CD14-positive monocyte (primary cell): ENCODE measurements around the gene TTC36. TPM values are rescaled to one million over a fixed set of nuclear protein-coding genes. Genes with fewer than 3 reads are reported as not detected.

Experiments used
- DNase-seq, 3 donors: peaks; one replicate each; pipeline ENCODE4 v3.0.0-alpha.2; 2011 to 2022
- H2AFZ ChIP-seq: 2 replicates; pipeline ENCODE4 v1.6.0; 2012; ENCODE audit warnings: mild to moderate bottlenecking, low read depth, low read length, inconsistent platforms; ENCODE audit not compliant: insufficient read depth, poor library complexity, severe bottlenecking
- H3K27ac ChIP-seq, 2 donors: 1 replicate in 1 of 2; 2 replicates in 1 of 2; pipeline ENCODE4 v1.5.1; 2012 to 2013; ENCODE audit warnings: low read length in 2 of 2, control low read depth in 1 of 2, inconsistent platforms in 1 of 2, low read depth in 1 of 2, mild to moderate bottlenecking in 1 of 2
- H3K27me3 ChIP-seq, 2 donors: one replicate each; pipeline versions ENCODE4 v1.6.0 to v1.6.1; 2011 to 2013; ENCODE audit warnings: low read length in 2 of 2; ENCODE audit not compliant: control insufficient read depth in 2 of 2, insufficient read depth in 2 of 2
- H3K36me3 ChIP-seq, 2 donors: replicated peaks in 1 of 2; 1 replicate in 1 of 2; 2 replicates in 1 of 2; pipeline versions ENCODE4 v1.5.1 to v1.6.1; 2012 to 2013; ENCODE audit warnings: low read length in 2 of 2, control low read depth in 1 of 2, inconsistent platforms in 1 of 2, mild to moderate bottlenecking in 1 of 2; ENCODE audit not compliant: insufficient read depth in 2 of 2, control insufficient read depth in 1 of 2
- H3K4me1 ChIP-seq, 2 donors: 1 replicate in 1 of 2; 2 replicates in 1 of 2; pipeline versions ENCODE4 v1.5.1 to v1.6.1; 2012 to 2013; ENCODE audit warnings: low read length in 2 of 2, control low read depth in 1 of 2, inconsistent platforms in 1 of 2, mild to moderate bottlenecking in 1 of 2, moderate library complexity in 1 of 2; ENCODE audit not compliant: insufficient read depth in 2 of 2, control insufficient read depth in 1 of 2
- H3K4me2 ChIP-seq: replicated peaks from 2 replicates; pipeline ENCODE3; 2012; ENCODE audit warnings: low read length, moderate library complexity, mild to moderate bottlenecking; ENCODE audit not compliant: poor library complexity, severe bottlenecking; ENCODE audit errors: extremely low read depth
- H3K4me3 ChIP-seq, 3 experiments: fragments of 200-600 bp in 1 of 3; sonication (generic) in 1 of 3; replicated peaks in 1 of 3; 1 replicate in 2 of 3; 2 replicates in 1 of 3; pipeline ENCODE4 v1.5.1; 2011 to 2013; ENCODE audit warnings: low read length in 3 of 3, mild to moderate bottlenecking in 3 of 3, control low read depth in 2 of 3, low read depth in 2 of 3, inconsistent platforms in 1 of 3, moderate library complexity in 1 of 3
- H3K79me2 ChIP-seq: 2 replicates; pipeline ENCODE4 v1.6.0; 2012; ENCODE audit warnings: mild to moderate bottlenecking, control low read depth, inconsistent platforms, low read length, moderate library complexity; ENCODE audit not compliant: insufficient read depth
- H3K9ac ChIP-seq: 2 replicates; pipeline ENCODE4 v1.6.0; 2017; ENCODE audit warnings: low read length, mild to moderate bottlenecking; ENCODE audit not compliant: insufficient read depth, poor library complexity, severe bottlenecking
- H3K9me3 ChIP-seq, 2 donors: replicated peaks in 1 of 2; 1 replicate in 1 of 2; 2 replicates in 1 of 2; pipeline versions ENCODE4 v1.5.1 to v1.6.1; 2012 to 2013; ENCODE audit warnings: low read length in 2 of 2, control low read depth in 1 of 2; ENCODE audit not compliant: control insufficient read depth in 1 of 2, insufficient read depth in 1 of 2
- H4K20me1 ChIP-seq: 2 replicates; pipeline ENCODE4 v1.6.0; 2012; ENCODE audit warnings: mild to moderate bottlenecking, low read length, control low read depth, moderate library complexity; ENCODE audit not compliant: insufficient read depth
- H3K27ac Mint-ChIP-seq, 7 donors: one replicate each; pipeline ENCODE4 v1.8.0; 2020; ENCODE audit warnings: mild to moderate bottlenecking in 7 of 7, mixed read lengths in 7 of 7, moderate library complexity in 6 of 7, inconsistent platforms in 2 of 7
- H3K27me3 Mint-ChIP-seq, 3 donors: one replicate each; pipeline ENCODE4 v1.8.0; 2021 to 2022; ENCODE audit warnings: low read depth in 3 of 3, mild to moderate bottlenecking in 3 of 3, mixed read lengths in 3 of 3, moderate library complexity in 3 of 3, inconsistent platforms in 1 of 3
- H3K36me3 Mint-ChIP-seq, 2 donors: one replicate each; pipeline ENCODE4 v1.8.0; 2020; ENCODE audit warnings: mixed read lengths in 2 of 2, inconsistent platforms in 1 of 2, mild to moderate bottlenecking in 1 of 2
- H3K4me1 Mint-ChIP-seq: one replicate; pipeline ENCODE4 v1.8.0; 2020; ENCODE audit warnings: mild to moderate bottlenecking, mixed read lengths
- H3K4me3 Mint-ChIP-seq, 2 donors: one replicate each; pipeline ENCODE4 v1.8.0; 2020; ENCODE audit warnings: mild to moderate bottlenecking in 2 of 2, mixed read lengths in 2 of 2, moderate library complexity in 1 of 2
- H3K9me3 Mint-ChIP-seq, 7 donors: one replicate each; pipeline ENCODE4 v1.8.0; 2020 to 2022; ENCODE audit warnings: mixed read lengths in 7 of 7, mild to moderate bottlenecking in 6 of 7, moderate library complexity in 6 of 7, inconsistent platforms in 2 of 7
- WGBS: methylation state at CpG from one replicate; pipeline ENCODE4 v1.1.5; 2013; ENCODE audit warnings: missing lambda C conversion rate; ENCODE audit not compliant: insufficient coverage; 5-methylcytosine and 5-hydroxymethylcytosine counted together
- intact Hi-C, 2 donors: fragments of 100-400 bp; cut with micrococcal nuclease; formaldehyde crosslinking; loops; one replicate each; pipeline versions ENCODE4 v1.15.0 to v1.15.1; 2023
- polyA plus RNA-seq, 3 donors: library from polyadenylated mRNA; depleted of rRNA in 1 of 3; unstranded in 2 of 3; stranded (reverse) in 1 of 3; fragments of 300-500 nt in 2 of 3; fragments of >200 nt in 1 of 3; fragmentation: Illumina TruSeq in 2 of 3; gene quantifications; 1 replicate in 2 of 3; 2 replicates in 1 of 3; pipeline ENCODE4 v1.2.3, GENCODE V29; 2012 to 2021
- TF ChIP-seq, protein P1 (sequence below): fragments of 200-600 bp; IDR thresholded peaks from one replicate; pipeline ENCODE4 v1.8.0; 2022; ENCODE audit warnings: antibody characterized with exemption, mild to moderate bottlenecking

Gene TTC36
- polyA plus RNA-seq, 3 donors = not detected

DNA sequence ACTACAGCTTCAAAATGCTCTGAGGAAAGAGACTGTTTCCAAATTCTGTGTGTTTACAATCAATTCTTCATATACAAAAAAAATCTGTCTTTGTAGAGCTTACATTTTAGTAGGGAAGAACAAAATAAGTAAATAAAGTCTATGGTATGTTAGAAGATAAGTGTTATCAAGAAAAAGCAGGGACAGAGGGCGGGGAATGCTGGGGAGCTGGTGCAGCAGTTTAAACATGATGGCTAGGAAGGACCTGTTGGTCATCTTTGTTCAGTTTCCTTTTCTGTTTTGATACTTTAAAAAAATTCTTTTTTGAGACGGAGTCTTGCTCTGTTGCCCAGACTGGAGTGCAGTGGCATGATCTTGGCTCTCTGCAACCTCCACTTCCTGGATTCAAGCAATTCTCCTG lies 19.9 kb downstream of the TTC36 start:
- H3K79me2 ChIP-seq = no peaks in the 10 kb centered on the region
- no peak overlapping the region for H3K4me2 ChIP-seq
- H3K27me3 Mint-ChIP-seq = peaks cover 0 to 1% (median 0%) of the 10 kb centered on the region in 3 donors
- peaks cover 21 to 35% of the 10 kb centered on the region in 2 donors for H3K36me3 Mint-ChIP-seq
- no peaks in the 10 kb centered on the region for H4K20me1 ChIP-seq
- no peak for DNase-seq
- no peaks in the 10 kb centered on the region for H3K4me1 ChIP-seq
- H3K36me3 ChIP-seq = peaks cover 6 to 27% of the 10 kb centered on the region in 2 donors
- no peaks in the 10 kb centered on the region for H3K4me1 Mint-ChIP-seq
- H3K4me3 ChIP-seq = no peak overlapping the region
- TF ChIP-seq, protein P1, sequence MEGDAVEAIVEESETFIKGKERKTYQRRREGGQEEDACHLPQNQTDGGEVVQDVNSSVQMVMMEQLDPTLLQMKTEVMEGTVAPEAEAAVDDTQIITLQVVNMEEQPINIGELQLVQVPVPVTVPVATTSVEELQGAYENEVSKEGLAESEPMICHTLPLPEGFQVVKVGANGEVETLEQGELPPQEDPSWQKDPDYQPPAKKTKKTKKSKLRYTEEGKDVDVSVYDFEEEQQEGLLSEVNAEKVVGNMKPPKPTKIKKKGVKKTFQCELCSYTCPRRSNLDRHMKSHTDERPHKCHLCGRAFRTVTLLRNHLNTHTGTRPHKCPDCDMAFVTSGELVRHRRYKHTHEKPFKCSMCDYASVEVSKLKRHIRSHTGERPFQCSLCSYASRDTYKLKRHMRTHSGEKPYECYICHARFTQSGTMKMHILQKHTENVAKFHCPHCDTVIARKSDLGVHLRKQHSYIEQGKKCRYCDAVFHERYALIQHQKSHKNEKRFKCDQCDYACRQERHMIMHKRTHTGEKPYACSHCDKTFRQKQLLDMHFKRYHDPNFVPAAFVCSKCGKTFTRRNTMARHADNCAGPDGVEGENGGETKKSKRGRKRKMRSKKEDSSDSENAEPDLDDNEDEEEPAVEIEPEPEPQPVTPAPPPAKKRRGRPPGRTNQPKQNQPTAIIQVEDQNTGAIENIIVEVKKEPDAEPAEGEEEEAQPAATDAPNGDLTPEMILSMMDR = no peak
- H3K27ac ChIP-seq = no peak overlapping the region
- intact Hi-C loops = no loop called here
- no peak overlapping the region for H3K4me3 Mint-ChIP-seq
- H3K27ac Mint-ChIP-seq = no peak overlapping the region
- no peaks in the 10 kb centered on the region for H3K27me3 ChIP-seq
- no peaks in the 10 kb centered on the region for H3K9me3 ChIP-seq
- no peak overlapping the region for H2AFZ ChIP-seq
- peaks cover 0 to 3% (median 0%) of the 10 kb centered on the region in 7 donors for H3K9me3 Mint-ChIP-seq
- H3K9ac ChIP-seq = no peak overlapping the region
- WGBS = 92% methylated on average over 2 of the region's 2 CpGs

DNA sequence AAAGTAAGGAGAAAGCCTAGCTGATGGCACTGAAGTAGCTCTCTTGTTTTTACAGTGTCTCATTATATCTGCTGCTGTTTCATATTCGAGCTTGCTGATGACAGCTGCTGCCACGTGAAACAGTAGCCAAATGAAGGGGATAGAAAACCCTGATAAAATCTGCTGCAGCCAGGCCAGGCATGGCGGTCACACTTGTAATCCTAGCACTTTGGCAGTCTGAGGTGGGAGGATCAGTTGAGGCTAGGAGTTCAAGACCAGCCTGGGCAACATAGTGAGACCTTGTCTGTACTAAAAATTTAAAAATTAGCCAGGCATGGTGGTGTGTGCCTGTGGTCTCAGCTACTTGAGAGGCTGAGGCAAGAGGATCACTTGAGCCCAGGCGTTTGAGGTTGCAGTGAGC lies 25.1 kb downstream of the TTC36 start:
- Histone ChIP-seq H3K4me3 (no peak overlapping the region), H3K9ac (no peak overlapping the region), H3K79me2 (no peaks in the 10 kb centered on the region), H3K27me3 (no peaks in the 10 kb centered on the region), H2AFZ (no peak overlapping the region), H3K4me1 (no peaks in the 10 kb centered on the region), H3K4me2 (no peak overlapping the region), H3K36me3 (peaks cover 18 to 48% of the 10 kb centered on the region in 2 donors), H3K27ac (no peak overlapping the region), H3K9me3 (no peaks in the 10 kb centered on the region), H4K20me1 (no peaks in the 10 kb centered on the region)
- DNase-seq = no peak
- Mint-ChIP-seq H3K9me3 (no peaks in the 10 kb centered on the region), H3K27ac (no peak overlapping the region), H3K27me3 (peaks cover 0 to 1% (median 0%) of the 10 kb centered on the region in 3 donors), H3K4me1 (no peaks in the 10 kb centered on the region), H3K4me3 (no peak overlapping the region), H3K36me3 (peaks cover 34 to 46% of the 10 kb centered on the region in 2 donors)
- intact Hi-C loops = no loop called here
- TF ChIP-seq, protein P1 = no peak
- WGBS = 92% methylated on average over 4 of the region's 4 CpGs
